ENCODE measurements around the gene S100A8. TPM values are rescaled to one million over a fixed set of nuclear protein-coding genes. Genes with fewer than 3 reads are reported as not detected.

Gene S100A8
- total RNA-seq (2021; ENCODE audit: unreplicated experiment) (1.4 TPM), Bru-seq, nascent RNA (not detected), BruChase-seq, experiment 1, labeled RNA remaining after a 6-hour chase (not detected), BruChase-seq, experiment 2, labeled RNA remaining after a 2-hour chase (not detected)
- polyA plus RNA-seq (2012) = not detected in 2 replicates
- long read RNA-seq = 0 reads

DNA sequence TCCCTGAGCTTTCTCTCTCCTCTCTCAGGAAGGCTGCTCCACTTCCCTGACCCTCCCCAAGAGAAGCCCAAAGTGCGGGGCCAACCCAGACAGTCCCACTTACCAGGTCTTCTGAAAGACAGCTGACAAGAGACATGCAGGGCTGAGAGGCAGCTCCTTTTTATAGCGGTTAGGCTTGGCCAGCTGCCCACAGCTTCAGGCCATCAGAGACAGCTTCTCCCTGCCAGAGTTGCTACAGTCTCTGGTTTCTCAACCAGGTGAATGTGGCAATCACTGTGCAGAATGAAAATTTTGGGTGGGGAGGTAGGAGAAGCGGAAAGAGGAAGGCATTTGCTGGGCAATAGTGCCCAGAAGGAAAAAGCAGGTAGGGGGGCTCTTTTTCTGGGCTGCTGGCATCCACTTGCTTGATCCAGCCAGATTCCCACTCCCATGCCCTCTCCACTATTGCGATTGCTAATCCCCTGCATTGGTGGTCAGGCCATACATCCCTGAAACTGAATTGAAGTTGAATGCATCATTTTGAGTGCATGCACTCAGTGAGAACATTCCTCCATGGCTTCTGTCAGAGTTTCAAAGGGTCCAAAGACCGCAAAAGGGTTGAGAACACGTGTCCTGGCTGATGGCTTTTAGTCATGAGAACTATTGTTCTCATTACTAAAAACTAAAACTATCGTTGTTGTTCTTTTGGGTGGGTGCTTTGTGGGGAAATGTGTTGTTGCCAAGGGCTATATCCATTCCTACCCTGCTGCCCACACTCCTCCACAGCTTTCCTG, at the start of gene S100A8:
Gene S100A8, minus strand, starts transcription at position 136 of the 773 bp plus-strand sequence. CDS start 538 bp downstream, outside the sequence.
- Histone ChIP-seq H2AFZ (ENCODE audit: low read depth, low read length, poor library complexity, severe bottlenecking) (no peak within 1 kb of the TSS), H3K27ac (ENCODE audit: low read depth, low read length) (no peak within 1 kb of the TSS), H3K4me1 (ENCODE audit: control insufficient read depth in 1 of 2, insufficient read depth in 2 of 2, low read length in 2 of 2) (no peaks in the 10 kb centered on the region), H3K9me3 (ENCODE audit: control insufficient read depth in 1 of 2, insufficient read depth in 1 of 2, low read depth in 1 of 2, low read length in 2 of 2) (no peaks in the 10 kb centered on the region), H3K4me3 (replicated peaks in 1 of 2; ENCODE audit: low read depth in 1 of 2, low read length in 2 of 2) (no peak within 1 kb of the TSS), H3K79me2 (ENCODE audit: insufficient read depth, low read length) (no peaks in the 10 kb centered on the region), H4K20me1 (ENCODE audit: insufficient read depth) (no peaks in the 10 kb centered on the region), H3K9ac (ENCODE audit: low read length) (no peak within 1 kb of the TSS), H3K9me2 (ENCODE audit: insufficient read depth) (no peaks in the 10 kb centered on the region), H3K36me3 (ENCODE audit: control insufficient read depth in 1 of 2, insufficient read depth in 2 of 2, low read length in 2 of 2) (no peaks in the 10 kb centered on the region), H3K4me2 (ENCODE audit: low read length) (no peak within 1 kb of the TSS), H3K27me3 (ENCODE audit: insufficient read depth, low read length) (peaks cover 76% of the 10 kb centered on the region)
- CTCF ChIA-PET = no interaction called here
- no TSS peak for BruUV-seq (replicated peaks)
- ATAC-seq (no peak), DNase-seq (ENCODE audit: low read depth, low spot score) (no peak)
- TF ChIP-seq, protein P1, sequence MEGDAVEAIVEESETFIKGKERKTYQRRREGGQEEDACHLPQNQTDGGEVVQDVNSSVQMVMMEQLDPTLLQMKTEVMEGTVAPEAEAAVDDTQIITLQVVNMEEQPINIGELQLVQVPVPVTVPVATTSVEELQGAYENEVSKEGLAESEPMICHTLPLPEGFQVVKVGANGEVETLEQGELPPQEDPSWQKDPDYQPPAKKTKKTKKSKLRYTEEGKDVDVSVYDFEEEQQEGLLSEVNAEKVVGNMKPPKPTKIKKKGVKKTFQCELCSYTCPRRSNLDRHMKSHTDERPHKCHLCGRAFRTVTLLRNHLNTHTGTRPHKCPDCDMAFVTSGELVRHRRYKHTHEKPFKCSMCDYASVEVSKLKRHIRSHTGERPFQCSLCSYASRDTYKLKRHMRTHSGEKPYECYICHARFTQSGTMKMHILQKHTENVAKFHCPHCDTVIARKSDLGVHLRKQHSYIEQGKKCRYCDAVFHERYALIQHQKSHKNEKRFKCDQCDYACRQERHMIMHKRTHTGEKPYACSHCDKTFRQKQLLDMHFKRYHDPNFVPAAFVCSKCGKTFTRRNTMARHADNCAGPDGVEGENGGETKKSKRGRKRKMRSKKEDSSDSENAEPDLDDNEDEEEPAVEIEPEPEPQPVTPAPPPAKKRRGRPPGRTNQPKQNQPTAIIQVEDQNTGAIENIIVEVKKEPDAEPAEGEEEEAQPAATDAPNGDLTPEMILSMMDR (IDR thresholded peaks at IDR 0.05 in 2 of 3, conservative IDR thresholded peaks at IDR 0.05 in 1 of 3; ENCODE audit: borderline replicate concordance in 1 of 3, insufficient read depth in 1 of 3, low read depth in 2 of 3, low read length in 2 of 3) = no peak
- TF ChIP-seq FOSL1 (IDR thresholded peaks at IDR 0.05; ENCODE audit: low read depth) = no peak
- TF ChIP-seq ZNF274 (IDR thresholded peaks at IDR 0.05; ENCODE audit: low read depth, low read length) = no peak
- TF ChIP-seq ZFX (IDR thresholded peaks at IDR 0.05) = no peak
- TF ChIP-seq, protein P2, sequence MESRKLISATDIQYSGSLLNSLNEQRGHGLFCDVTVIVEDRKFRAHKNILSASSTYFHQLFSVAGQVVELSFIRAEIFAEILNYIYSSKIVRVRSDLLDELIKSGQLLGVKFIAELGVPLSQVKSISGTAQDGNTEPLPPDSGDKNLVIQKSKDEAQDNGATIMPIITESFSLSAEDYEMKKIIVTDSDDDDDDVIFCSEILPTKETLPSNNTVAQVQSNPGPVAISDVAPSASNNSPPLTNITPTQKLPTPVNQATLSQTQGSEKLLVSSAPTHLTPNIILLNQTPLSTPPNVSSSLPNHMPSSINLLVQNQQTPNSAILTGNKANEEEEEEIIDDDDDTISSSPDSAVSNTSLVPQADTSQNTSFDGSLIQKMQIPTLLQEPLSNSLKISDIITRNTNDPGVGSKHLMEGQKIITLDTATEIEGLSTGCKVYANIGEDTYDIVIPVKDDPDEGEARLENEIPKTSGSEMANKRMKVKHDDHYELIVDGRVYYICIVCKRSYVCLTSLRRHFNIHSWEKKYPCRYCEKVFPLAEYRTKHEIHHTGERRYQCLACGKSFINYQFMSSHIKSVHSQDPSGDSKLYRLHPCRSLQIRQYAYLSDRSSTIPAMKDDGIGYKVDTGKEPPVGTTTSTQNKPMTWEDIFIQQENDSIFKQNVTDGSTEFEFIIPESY (IDR thresholded peaks at IDR 0.05; ENCODE audit: extremely low read depth, insufficient replicate concordance, low read length) = no peak
- no peak for TF ChIP-seq EGR1 (IDR thresholded peaks at IDR 0.05; ENCODE audit: low read depth)
- no peak for TF ChIP-seq JUND (IDR thresholded peaks at IDR 0.05)
- no peak for TF ChIP-seq CEBPB (IDR thresholded peaks at IDR 0.05; ENCODE audit: low read depth)
- no peak for TF ChIP-seq SRF (IDR thresholded peaks at IDR 0.05; ENCODE audit: low read depth)
- TF ChIP-seq, protein P3, sequence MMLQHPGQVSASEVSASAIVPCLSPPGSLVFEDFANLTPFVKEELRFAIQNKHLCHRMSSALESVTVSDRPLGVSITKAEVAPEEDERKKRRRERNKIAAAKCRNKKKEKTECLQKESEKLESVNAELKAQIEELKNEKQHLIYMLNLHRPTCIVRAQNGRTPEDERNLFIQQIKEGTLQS (IDR thresholded peaks at IDR 0.05) = no peak
- TF ChIP-seq SIN3A (IDR thresholded peaks at IDR 0.05; ENCODE audit: low read depth) = no peak
- TF ChIP-seq POLR2AphosphoS5 (IDR thresholded peaks at IDR 0.05; ENCODE audit: low read depth, low read length) = no peak
- no peak for TF ChIP-seq EZH2 (IDR thresholded peaks at IDR 0.05)
- TF ChIP-seq TCF7L2 (IDR thresholded peaks at IDR 0.05; ENCODE audit: borderline replicate concordance, extremely low read depth, insufficient read depth, insufficient read length) = no peak
- TF ChIP-seq CBX3 (IDR thresholded peaks at IDR 0.05; ENCODE audit: low read depth) = no peak
- TF ChIP-seq SP1 (IDR thresholded peaks at IDR 0.05; ENCODE audit: low read depth) = no peak
- TF ChIP-seq, protein P4, sequence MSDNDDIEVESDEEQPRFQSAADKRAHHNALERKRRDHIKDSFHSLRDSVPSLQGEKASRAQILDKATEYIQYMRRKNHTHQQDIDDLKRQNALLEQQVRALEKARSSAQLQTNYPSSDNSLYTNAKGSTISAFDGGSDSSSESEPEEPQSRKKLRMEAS (IDR thresholded peaks at IDR 0.05) = no peak
- no peak for TF ChIP-seq RAD21 (IDR thresholded peaks at IDR 0.05; ENCODE audit: low read depth)
- no peak for TF ChIP-seq EZH2phosphoT487 (IDR thresholded peaks at IDR 0.05; ENCODE audit: borderline replicate concordance)
- no peak for TF ChIP-seq ELF1 (IDR thresholded peaks at IDR 0.05; ENCODE audit: borderline replicate concordance, low read depth)
- intact Hi-C loops (cut with micrococcal nuclease) = no loop called here
- RAD21 ChIA-PET (ENCODE audit: low non-redundant PET in 1 of 2, low total read pairs in 2 of 2, uncharacterized antibody in 2 of 2, unreplicated experiment in 2 of 2) = no interaction called here
- POLR2A ChIA-PET = no interaction called here

Measured in HCT116 (cell line).